GM18867 (cell line): ENCODE results near the gene PRKG1.
"Not testable (repeated sequence)": the region's sequence is repeated elsewhere in the genome, so short reads cannot be mapped to it uniquely, and the experiment has no call there.

Experiments used
- ATAC-seq: cut with Tn5 transposase; IDR thresholded peaks from one replicate; pipeline ENCODE4 v1.9.1; 2021; ENCODE audit warnings: mild to moderate bottlenecking, moderate library complexity; ENCODE audit not compliant: unreplicated experiment

The PRKG1 gene

DNA sequence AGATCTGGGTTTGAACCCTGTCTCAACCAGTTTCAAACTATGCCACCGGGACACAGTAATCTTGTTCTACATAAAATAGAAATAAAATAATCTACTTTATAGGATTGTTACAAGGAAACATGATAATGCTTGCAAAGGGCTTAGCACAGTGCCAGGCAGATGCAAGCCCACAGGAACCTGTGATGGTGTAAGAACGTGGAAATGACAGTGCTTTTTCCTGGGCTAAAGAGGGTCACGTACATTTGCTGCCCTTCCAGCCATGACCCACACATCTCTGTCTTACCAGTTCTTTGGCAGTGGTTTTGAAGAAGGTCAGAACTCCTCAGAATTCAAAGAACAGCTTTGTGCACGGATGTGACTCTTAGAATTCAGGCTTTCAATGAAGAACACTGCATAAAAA, 342.2 kb downstream of the PRKG1 start:
- ATAC-seq: no peak

DNA sequence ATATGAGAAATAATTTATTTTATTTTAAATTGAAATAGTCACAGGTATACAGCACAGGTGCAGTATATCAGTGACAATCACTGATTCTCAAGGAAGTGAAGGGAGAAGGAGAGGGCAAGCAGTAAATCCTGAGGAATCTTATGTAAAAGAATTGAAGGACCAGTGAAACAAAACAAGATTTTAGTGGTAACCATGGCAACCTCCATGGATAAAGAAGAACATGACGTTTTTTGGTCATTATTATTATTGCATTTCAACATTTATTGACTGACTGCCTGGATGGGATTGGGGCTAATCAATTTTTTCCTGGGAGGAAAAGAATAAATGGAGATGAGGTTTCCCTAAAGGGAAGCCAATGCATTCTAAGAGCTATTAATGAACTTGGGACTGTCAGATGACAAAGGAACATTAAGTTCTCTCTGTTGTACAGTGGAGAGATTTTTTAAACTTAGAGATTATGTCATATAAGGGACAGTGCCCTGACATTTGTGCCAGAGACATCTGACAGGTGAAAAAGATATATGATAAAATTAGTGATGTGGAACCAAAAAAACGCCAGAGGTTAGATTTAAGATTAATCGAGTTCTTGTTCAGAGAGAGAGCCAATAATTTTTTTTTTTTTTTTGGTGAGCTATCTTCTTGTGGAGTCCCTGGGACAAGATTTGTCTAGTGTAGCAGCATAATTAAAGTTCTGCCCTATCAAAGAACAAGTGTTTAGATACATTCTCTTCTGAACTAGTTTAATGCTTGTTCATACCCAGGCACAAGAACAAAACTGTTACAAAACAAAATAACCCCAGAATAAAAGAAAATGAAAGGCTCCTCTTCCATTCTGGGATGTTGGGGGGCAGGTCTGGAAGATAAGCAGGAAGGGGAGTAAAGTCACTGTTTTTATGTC, 345.2 kb downstream of the PRKG1 start:
- no peak for ATAC-seq

DNA sequence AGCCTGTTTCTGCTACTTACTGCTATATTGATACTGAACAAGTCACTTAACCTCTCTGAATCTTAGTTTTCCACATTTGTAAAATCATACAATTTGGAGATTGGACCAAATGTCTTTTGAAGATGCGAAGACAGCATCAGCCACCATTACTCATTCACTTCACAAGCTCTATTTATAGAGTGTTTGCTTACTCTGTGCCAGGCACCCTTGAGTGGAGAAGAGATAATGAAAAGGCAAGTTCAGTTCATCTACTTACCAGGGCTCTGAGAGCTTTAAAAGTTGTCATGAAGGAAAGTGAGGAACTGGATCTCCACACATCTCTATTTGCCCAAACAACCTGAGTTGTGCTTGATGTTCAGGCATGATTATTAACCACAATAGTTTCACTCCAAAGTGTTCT, 347.6 kb downstream of the PRKG1 start:
- ATAC-seq: no peak

GRCh38 chr10:51422311-51423120, 348.2 kb downstream of the PRKG1 start:
- peak; percentile 88 for ATAC-seq

DNA sequence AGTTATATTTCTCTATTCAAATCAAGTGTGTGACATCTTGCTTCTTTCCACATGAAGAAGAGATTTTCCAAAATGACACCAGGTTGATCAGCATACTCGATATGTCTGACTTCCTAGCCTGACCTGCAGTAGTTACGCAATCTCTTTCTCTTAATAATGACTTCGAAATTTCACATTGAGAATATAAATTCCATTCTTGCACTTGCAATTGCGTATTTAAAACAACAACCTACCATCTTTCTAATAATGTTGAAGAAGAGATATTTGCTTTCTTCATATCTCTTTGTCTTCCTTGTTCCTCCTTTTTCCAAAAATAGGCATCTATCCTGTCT, 348.8 kb downstream of the PRKG1 start:
- no peak for ATAC-seq

- no peak for ATAC-seq
Measured at GRCh38 chr10:51425431-51425830, 351.1 kb downstream of the PRKG1 start.

DNA sequence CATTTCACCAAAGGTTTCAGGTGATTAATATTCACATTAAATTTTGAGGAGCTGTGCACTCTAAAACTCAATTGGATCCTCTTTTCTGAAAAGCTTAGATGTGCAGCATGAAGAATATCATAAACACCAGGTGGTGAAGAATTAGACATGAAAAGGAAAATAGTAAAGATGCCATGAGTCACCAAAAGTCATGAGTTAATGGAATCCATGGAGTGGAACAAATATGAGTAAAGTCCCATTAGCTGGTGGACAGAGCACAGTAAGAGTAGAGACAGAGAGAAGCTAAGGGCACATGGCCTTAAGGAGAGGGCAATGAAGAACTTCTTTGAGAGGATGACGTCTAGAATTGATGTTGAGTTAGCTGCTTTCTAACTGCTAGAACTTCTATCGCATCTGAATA, 353.5 kb downstream of the PRKG1 start:
- no peak for ATAC-seq

DNA sequence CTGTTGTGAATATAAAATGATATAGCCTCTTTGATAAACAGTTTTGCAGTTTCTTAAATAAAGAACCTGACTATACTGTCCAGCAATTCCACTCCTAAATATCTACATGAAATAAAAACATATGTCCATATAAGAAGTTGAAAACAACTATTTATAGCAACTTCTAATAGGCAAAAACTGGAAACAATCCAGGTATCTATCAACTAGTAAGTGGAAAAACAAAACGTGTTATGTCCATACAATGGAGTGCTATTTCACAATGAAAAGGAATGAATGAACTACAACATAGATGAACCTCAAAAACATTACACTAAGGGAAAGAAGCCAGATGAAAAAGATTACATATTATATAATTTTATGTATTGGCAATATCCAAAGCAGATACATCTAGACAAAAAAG, 356.2 kb downstream of the PRKG1 start:
- ATAC-seq: no peak

DNA sequence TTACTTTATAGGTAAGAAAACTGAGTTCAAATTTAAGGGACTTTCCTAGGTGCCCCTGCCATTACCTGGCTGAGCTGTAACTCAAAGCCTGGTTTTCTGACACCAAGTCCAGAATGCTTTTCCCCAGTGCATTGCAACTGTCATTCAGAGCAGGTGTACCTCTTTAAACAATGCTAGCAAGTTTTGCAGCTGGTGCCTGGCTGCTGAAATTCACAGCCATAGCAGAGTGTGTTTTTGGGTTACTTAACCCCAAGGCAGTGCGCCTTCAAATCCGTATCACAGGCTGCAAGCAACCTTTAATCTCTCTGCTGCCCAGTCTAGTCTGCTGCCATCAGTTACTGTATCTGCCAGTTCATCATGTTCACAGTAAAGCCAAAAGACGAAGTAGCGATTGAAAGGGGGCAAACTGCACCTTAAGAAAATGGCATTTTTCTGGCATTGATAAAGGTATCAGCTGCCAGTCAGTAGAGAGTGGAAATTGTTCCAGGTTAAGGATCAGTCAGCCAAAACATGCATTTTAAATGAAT, 359.7 kb downstream of the PRKG1 start:
- ATAC-seq: no peak

DNA sequence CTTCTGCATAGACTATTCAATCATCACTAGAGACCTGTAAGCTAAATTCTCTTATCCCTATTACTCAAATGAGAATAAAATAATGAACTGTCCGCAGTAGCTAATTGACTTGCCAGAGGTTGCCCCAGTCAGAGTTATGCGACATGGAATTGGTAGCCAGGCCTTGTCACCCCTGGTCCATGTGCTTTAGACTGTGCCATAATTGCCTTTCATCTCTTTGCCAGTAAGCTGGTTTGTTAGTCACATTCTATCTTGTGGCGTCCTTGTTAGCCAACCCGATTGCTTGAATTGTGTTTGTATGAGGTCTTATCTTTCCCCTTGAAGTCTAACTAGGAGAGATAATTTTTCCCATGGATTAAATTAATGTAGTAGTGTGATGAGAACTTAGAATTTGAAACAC, 362.5 kb downstream of the PRKG1 start:
- no peak for ATAC-seq

- ATAC-seq: no peak
Measured at GRCh38 chr10:51439645-51440044, 365.4 kb downstream of the PRKG1 start.

- no peak for ATAC-seq
Measured at GRCh38 chr10:51445588-51445987, 371.3 kb downstream of the PRKG1 start.

- no peak for ATAC-seq
Measured at GRCh38 chr10:51447119-51447518, 372.8 kb downstream of the PRKG1 start.

DNA sequence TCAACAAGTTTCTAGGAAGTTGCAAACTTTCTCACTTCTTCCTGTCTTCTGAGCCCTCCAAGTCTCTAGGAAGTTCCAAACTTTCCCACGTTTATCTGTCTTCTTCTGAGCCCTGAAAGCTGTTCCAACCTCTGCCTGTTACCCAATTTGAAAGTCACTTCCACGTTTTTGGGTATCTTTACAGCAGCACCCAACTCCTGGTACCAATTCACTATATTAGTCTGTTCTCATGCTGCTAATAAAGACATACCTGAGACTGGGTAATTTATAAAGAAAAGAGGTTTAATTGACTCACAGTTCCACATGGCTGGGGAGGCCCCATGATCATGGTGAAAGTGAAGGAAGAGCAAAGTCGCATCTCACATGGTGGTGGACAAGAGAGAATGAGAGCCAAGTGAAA, 381.5 kb downstream of the PRKG1 start:
- not testable (repeated sequence) for ATAC-seq

DNA sequence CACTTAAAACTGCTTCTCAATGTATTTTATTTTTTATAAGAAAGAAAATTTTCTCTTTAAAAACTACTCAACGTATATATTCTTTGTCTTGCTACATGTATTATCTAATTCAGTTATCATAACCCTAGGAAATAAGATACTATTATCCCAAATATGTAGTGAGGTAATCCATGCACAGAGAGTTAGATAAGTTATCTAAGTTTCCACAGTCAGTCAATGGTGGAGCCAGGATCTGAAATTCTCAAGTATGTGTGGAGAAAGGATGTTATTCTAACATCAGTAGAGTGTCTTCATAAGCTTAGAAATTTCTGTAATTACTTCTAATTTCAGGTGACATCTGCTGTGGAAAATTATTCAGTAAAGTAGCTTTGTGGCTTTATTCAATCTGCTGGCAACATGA, 385.2 kb downstream of the PRKG1 start:
- no peak for ATAC-seq

- ATAC-seq: no peak
Measured at GRCh38 chr10:51462076-51462779, 387.9 kb downstream of the PRKG1 start.

GRCh38 chr10:51468424-51468823, 394.1 kb downstream of the PRKG1 start:
- ATAC-seq: no peak

DNA sequence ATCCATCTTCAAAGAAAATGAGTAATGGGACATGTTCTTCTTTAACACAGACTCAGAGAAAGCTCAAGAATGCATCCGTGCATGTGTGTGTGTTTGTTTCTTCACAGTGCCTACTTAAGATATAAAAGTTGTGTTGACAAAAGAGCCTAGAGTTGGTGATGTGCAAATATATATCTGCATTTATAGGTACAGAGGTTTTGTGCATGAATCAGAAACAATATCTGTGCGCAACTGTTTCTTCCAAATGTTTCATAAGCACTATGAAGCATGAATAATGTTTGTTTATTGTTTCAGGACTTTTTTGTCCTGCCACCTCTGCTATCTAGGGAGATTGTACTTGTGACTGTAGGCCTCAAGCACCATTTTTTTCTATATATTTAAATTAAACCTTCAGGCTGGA, 395.4 kb downstream of the PRKG1 start:
- no peak for ATAC-seq

DNA sequence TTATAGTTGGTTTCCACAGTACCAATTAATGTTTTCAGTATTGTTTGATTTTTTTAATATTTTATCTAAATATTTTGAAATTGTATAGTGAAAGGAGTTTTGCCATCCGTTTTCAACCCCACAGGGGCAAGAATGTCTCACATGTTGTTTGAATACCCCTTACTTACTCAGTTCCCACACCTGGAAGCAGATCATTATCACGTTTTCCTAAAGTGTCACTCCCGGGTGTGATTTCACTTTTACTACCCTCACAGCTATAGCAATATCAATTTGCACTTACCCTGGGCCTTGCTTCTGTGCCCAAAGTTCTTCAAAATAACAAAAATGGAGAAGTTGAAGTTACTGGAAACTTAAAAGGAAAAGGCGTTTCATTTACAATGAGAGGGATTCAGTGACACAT, 397.0 kb downstream of the PRKG1 start:
- ATAC-seq: no peak

GRCh38 chr10:51472154-51472553, 397.9 kb downstream of the PRKG1 start:
- ATAC-seq: no peak

DNA sequence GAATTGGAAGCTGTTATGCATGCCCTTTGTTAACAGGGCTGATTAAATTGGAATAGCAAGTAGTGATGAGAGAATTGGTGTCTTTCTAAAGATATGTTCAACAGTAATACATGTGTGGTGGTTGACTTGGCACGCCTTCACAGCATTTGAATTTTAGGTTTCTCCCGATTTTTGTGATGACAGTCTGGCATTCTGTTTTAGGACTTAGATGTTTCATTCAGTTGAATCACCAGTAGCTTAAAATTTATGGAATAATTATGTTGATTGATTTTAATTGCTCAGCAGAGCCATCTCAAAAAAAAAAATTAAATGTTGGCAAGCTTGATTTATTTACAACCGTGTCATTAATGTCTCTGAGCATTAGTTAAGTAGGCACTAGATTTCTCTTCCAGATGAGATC, 405.4 kb downstream of the PRKG1 start:
- no peak for ATAC-seq
